Measurements from ENCODE around the gene HOXC9. TPM values are rescaled to one million over a fixed set of nuclear protein-coding genes. Genes with fewer than 3 reads are reported as not detected.

Gene HOXC9
- polyA plus RNA-seq, 1 of the 3 experiments (the other 2 are of a cell fraction), result 1.9 TPM

DNA sequence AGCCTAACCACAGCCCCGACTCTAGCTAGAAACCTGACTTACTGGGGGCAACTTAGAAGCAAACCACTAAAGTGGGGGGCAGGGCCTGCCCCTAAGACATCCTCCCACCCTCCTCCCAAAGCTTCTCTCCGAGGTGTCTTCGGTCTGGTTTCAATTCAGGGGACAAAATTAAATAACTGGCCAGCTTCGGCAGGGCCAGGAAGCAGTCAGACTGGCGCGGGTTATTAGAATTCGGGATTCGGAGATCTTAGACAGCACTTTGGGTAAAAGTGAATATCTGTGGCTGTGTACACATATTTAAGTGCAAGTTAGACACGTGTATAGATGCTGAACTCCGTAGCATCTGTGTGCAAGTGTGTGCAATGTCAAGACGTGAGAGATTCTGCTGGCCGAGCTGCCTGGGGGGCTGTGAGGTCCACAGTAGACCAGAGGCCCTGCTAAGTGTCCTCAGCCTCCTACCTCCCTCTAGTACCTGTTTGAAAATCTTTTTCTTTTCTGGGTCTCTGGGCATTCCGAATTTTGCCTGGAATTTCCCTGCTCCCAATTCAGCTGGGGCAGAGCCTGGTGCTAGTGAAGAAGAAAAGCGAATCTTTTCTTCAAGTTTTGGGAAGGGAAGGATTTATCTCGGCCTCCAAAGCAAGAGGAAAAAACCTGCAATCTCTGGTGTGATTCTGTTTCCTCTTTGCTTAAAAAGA, 19.0 kb upstream of the HOXC9 start (continued):
- TF ChIP-seq, protein P1, sequence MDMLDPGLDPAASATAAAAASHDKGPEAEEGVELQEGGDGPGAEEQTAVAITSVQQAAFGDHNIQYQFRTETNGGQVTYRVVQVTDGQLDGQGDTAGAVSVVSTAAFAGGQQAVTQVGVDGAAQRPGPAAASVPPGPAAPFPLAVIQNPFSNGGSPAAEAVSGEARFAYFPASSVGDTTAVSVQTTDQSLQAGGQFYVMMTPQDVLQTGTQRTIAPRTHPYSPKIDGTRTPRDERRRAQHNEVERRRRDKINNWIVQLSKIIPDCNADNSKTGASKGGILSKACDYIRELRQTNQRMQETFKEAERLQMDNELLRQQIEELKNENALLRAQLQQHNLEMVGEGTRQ (IDR thresholded peaks at IDR 0.05; ENCODE audit: borderline replicate concordance, low read depth, low read length), result no peak
- TF ChIP-seq TCF12 (IDR thresholded peaks at IDR 0.05) (no peak), RAD21 (IDR thresholded peaks at IDR 0.05; ENCODE audit: low read length) (no peak), FOXM1 (IDR thresholded peaks at IDR 0.05; ENCODE audit: low read depth) (no peak)
- TF ChIP-seq, protein P2, sequence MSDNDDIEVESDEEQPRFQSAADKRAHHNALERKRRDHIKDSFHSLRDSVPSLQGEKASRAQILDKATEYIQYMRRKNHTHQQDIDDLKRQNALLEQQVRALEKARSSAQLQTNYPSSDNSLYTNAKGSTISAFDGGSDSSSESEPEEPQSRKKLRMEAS (IDR thresholded peaks at IDR 0.05; ENCODE audit: low read depth), result no peak

DNA sequence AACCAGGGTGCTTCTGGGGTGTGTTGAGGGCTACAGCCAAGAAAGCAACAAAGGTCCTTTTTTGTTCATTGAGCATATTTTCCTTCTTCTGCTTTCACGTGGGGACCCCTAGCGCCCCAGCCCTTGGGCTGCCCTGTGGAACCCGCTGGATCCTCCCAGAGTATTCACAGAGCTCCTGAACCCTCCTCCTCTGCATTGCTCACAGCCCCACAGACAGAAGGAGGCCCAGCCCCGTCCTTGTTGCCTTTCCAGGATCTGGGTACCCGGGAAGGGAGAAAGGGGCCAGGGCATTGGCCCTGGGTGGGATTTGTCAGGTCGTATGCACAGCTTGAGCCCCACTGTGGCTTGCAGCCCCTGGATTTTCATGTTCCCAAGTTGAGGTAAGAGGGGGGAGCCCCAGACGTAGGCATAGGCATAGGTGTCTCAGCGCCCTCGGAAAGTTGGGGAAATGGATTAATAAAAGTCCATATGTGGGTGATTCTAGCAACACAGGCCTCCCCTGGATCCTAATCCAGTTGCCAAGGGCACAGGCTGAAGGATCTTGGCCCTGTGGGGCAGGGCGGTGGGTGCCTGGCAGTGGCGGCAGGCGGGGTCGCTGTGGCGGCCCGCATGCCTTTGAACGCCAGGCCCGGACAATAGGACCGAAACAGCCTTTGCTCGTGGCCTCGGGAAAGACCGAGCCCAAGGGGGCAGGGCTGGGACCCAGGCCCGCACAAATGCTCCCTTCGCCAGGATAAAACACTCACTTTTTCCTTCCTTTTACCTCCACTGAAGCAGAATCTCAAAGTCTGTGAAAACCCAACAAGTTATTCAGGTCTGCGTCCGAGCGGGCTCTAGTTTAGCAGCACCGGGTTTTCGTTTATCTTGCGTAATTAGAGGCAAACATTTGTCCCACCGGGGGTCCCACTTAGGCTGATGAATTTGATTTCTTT, 18.1 kb upstream of the HOXC9 start:
- no peaks in the 10 kb centered on the region for H3K9me2 ChIP-seq
- H3K4me1 ChIP-seq (ENCODE audit: control insufficient read depth in 1 of 2, insufficient read depth in 2 of 2, low read depth in 1 of 2, low read length in 1 of 2), result peaks cover 0 to 12% of the 10 kb centered on the region in 2 experiments; a peak in 2 of 4 replicates
- DNase-seq, result no peak
- peaks cover 93% of the 10 kb centered on the region for H3K27me3 ChIP-seq (ENCODE audit: insufficient read depth)
- no peak for TF ChIP-seq MEF2A (IDR thresholded peaks at IDR 0.05; ENCODE audit: borderline replicate concordance, low read depth)
- no peak for TF ChIP-seq RXRA (IDR thresholded peaks at IDR 0.05; ENCODE audit: borderline replicate concordance, low read depth)
- TF ChIP-seq, protein P3, sequence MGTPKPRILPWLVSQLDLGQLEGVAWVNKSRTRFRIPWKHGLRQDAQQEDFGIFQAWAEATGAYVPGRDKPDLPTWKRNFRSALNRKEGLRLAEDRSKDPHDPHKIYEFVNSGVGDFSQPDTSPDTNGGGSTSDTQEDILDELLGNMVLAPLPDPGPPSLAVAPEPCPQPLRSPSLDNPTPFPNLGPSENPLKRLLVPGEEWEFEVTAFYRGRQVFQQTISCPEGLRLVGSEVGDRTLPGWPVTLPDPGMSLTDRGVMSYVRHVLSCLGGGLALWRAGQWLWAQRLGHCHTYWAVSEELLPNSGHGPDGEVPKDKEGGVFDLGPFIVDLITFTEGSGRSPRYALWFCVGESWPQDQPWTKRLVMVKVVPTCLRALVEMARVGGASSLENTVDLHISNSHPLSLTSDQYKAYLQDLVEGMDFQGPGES (IDR thresholded peaks at IDR 0.05; ENCODE audit: low read depth, low read length), result no peak
- no peak for TF ChIP-seq RAD21 (IDR thresholded peaks at IDR 0.05; ENCODE audit: low read length)
- no peak for TF ChIP-seq GATA2 (CRISPR knock-in tag; IDR thresholded peaks at IDR 0.05)
- no peak for TF ChIP-seq FOSL2 (IDR thresholded peaks at IDR 0.05; ENCODE audit: borderline replicate concordance, low read depth)
- no peak for TF ChIP-seq RCOR1 (IDR thresholded peaks at IDR 0.05; ENCODE audit: low read length)
- TF ChIP-seq CHD2 (IDR thresholded peaks at IDR 0.05; ENCODE audit: low read length, partially characterized antibody), result no peak
- no peak for TF ChIP-seq JUND (IDR thresholded peaks at IDR 0.05)
- no peak for TF ChIP-seq POLR2AphosphoS5 (IDR thresholded peaks at IDR 0.05; ENCODE audit: low read depth, low read length)
- TF ChIP-seq FOXM1 (IDR thresholded peaks at IDR 0.05; ENCODE audit: low read depth), result no peak
- TF ChIP-seq GABPA (IDR thresholded peaks at IDR 0.05; ENCODE audit: low read depth), result no peak
- no peak for TF ChIP-seq EZH2phosphoT487 (IDR thresholded peaks at IDR 0.05; ENCODE audit: borderline replicate concordance, low read depth)
- no peak for TF ChIP-seq TCF12 (IDR thresholded peaks at IDR 0.05)
- no peak for TF ChIP-seq SMC3 (IDR thresholded peaks at IDR 0.05; ENCODE audit: low read depth, low read length)
- TF ChIP-seq, protein P4, sequence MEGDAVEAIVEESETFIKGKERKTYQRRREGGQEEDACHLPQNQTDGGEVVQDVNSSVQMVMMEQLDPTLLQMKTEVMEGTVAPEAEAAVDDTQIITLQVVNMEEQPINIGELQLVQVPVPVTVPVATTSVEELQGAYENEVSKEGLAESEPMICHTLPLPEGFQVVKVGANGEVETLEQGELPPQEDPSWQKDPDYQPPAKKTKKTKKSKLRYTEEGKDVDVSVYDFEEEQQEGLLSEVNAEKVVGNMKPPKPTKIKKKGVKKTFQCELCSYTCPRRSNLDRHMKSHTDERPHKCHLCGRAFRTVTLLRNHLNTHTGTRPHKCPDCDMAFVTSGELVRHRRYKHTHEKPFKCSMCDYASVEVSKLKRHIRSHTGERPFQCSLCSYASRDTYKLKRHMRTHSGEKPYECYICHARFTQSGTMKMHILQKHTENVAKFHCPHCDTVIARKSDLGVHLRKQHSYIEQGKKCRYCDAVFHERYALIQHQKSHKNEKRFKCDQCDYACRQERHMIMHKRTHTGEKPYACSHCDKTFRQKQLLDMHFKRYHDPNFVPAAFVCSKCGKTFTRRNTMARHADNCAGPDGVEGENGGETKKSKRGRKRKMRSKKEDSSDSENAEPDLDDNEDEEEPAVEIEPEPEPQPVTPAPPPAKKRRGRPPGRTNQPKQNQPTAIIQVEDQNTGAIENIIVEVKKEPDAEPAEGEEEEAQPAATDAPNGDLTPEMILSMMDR (IDR thresholded peaks at IDR 0.05), result no peak
- TF ChIP-seq, protein P5, sequence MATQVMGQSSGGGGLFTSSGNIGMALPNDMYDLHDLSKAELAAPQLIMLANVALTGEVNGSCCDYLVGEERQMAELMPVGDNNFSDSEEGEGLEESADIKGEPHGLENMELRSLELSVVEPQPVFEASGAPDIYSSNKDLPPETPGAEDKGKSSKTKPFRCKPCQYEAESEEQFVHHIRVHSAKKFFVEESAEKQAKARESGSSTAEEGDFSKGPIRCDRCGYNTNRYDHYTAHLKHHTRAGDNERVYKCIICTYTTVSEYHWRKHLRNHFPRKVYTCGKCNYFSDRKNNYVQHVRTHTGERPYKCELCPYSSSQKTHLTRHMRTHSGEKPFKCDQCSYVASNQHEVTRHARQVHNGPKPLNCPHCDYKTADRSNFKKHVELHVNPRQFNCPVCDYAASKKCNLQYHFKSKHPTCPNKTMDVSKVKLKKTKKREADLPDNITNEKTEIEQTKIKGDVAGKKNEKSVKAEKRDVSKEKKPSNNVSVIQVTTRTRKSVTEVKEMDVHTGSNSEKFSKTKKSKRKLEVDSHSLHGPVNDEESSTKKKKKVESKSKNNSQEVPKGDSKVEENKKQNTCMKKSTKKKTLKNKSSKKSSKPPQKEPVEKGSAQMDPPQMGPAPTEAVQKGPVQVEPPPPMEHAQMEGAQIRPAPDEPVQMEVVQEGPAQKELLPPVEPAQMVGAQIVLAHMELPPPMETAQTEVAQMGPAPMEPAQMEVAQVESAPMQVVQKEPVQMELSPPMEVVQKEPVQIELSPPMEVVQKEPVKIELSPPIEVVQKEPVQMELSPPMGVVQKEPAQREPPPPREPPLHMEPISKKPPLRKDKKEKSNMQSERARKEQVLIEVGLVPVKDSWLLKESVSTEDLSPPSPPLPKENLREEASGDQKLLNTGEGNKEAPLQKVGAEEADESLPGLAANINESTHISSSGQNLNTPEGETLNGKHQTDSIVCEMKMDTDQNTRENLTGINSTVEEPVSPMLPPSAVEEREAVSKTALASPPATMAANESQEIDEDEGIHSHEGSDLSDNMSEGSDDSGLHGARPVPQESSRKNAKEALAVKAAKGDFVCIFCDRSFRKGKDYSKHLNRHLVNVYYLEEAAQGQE (IDR thresholded peaks at IDR 0.05; ENCODE audit: low read depth, low read length), result no peak
- no peak for TF ChIP-seq MXI1 (IDR thresholded peaks at IDR 0.05; ENCODE audit: low read depth, low read length)
- TF ChIP-seq FOXJ3 (CRISPR knock-in tag; IDR thresholded peaks at IDR 0.05), result no peak
- TF ChIP-seq ELF1 (IDR thresholded peaks at IDR 0.05), result no peak
- POLR2A ChIA-PET, result no interaction called here
- no peaks in the 10 kb centered on the region for H3K36me3 ChIP-seq (replicated peaks in 1 of 2; ENCODE audit: control insufficient read depth in 1 of 2, insufficient read depth in 2 of 2, low read length in 1 of 2)
- H3K9me3 ChIP-seq, result no peaks in the 10 kb centered on the region
- H2AFZ ChIP-seq (ENCODE audit: low read depth), result no peak overlapping the region
- no peak overlapping the region for H3K4me3 ChIP-seq (ENCODE audit: low read depth in 2 of 2, low read length in 1 of 2)
- no peaks in the 10 kb centered on the region for H3F3A ChIP-seq (replicated peaks; ENCODE audit: insufficient read depth)
- H3K4me2 ChIP-seq, result no peak overlapping the region
- CTCF ChIA-PET, result interaction anchor here (0.6 to 2.1 kb wide), 7 partner anchors 9 to 234 kb away, joined by 3 to 8 read pairs (median 6); no protein-coding TSS in a partner anchor
- no peak overlapping the region for H3K9ac ChIP-seq
- no peaks in the 10 kb centered on the region for H4K20me1 ChIP-seq (ENCODE audit: insufficient read depth)
- no peak overlapping the region for H3K27ac ChIP-seq (ENCODE audit: low read depth in 2 of 2, low read length in 1 of 2)
- 38% methylated on average over 20 of the region's 30 CpGs for WGBS (ENCODE audit: low lambda C conversion rate)
- no peaks in the 10 kb centered on the region for H3K79me2 ChIP-seq (ENCODE audit: insufficient read depth)

All from SK-N-SH (cell line).